Adipose tissue (tissue), 3 donors: ENCODE data around the gene NISCH. TPM values are rescaled to one million over a fixed set of nuclear protein-coding genes. Genes with fewer than 3 reads are reported as not detected.

Experiments
- H3K27ac ChIP-seq: one replicate; pipeline ENCODE4 v1.5.1; 2013; ENCODE audit warnings: low read depth, low read length
- WGBS, 3 donors: extraction: QIAGEN DNeasy Blood & Tissue Kit; methylation state at CpG; one replicate each; pipeline ENCODE4 v1.1.7; 2013; 5-methylcytosine and 5-hydroxymethylcytosine counted together
- polyA plus RNA-seq, 3 donors: library from polyadenylated mRNA; stranded (reverse); fragments of 200-250 nt; gene quantifications; one replicate each; pipeline ENCODE4 v1.2.3, GENCODE V29; 2013
- donor health status: healthy with polysubstance abuse.
- donor health status: Bipolar disorder and iron deficiency.
- donor health status: healthy.

The NISCH gene
- polyA plus RNA-seq, 3 donors: 27.5 to 46.8 (median 41.2) TPM

DNA sequence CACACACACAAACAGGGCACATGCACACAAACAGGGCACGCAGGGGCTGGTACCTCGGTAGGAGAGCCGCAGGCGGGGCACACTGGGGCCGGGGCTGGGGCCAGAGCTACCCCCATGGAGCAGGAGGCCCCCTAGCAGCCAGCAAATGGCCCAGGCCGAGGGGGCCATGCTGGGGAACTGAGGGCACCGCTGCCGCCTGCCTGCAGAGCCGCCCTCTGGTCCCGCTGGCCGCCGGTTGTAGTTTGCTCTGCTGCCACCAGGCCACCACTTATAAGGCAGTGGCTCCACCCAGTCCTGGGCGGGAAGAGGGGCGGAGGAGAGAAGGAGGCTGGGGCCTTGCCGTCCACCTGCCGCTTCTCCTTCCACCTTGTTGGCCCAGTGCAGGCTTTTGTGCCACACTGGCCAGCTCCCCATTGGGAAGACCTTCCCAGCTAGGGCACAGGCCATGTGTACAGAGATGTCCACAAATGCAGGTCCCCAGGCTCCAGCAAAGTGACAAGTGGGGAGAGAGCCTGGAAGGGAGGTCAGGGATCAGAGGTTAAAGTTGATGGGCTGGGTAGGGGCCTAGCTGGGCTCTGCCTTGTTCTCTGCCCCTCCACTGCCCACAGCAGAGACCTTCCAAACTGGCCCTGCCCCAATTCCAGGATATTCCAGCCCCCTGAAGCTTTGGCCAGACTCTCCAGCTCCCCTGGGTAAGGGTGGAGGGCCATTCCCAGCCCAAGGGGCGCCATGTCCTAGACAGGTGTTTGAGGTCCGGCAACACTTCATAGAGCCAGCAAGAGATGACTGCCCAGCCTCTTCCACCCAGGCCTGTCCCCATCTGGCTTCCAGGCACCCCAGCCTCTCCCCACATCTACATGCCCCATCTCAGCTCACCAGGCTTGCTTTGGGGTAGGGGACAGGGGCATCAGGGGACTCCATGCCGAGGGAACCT, 10.3 kb upstream of the NISCH start, which contains the start of gene SEMA3G:
Gene SEMA3G (minus strand): TSS at position 244 of the 934 bp plus-strand sequence. CDS start 76 bp downstream, at position 168.
- no peak within 1 kb of the TSS for H3K27ac ChIP-seq
- WGBS, 3 donors: 34 to 41% (median 38%) methylated on average over 13 to 19 of the region's 19 CpGs

DNA sequence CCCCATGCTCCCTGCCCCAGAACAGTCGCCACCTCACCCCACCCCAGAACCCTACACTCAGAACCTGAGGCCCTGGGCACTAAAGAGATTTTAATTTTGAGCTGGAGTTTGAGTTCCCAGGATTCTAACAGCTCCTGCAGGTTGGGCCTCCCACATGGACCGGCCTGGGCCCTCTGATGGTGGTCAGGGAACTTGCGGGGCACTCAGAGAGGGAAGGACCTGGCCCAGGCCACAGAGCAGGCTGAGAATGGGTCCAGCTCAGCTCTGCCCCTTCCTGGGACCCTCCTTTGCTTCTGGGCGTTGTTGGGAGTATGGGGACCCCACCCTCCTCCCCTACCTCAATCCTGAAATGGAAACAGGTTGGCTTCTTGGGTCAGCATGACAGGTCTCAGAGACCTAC, 9.4 kb upstream of the NISCH start:
- no peak overlapping the region for H3K27ac ChIP-seq
- WGBS, 3 donors: 94 to 98% (median 97%) methylated on average over 4 of the region's 4 CpGs

DNA sequence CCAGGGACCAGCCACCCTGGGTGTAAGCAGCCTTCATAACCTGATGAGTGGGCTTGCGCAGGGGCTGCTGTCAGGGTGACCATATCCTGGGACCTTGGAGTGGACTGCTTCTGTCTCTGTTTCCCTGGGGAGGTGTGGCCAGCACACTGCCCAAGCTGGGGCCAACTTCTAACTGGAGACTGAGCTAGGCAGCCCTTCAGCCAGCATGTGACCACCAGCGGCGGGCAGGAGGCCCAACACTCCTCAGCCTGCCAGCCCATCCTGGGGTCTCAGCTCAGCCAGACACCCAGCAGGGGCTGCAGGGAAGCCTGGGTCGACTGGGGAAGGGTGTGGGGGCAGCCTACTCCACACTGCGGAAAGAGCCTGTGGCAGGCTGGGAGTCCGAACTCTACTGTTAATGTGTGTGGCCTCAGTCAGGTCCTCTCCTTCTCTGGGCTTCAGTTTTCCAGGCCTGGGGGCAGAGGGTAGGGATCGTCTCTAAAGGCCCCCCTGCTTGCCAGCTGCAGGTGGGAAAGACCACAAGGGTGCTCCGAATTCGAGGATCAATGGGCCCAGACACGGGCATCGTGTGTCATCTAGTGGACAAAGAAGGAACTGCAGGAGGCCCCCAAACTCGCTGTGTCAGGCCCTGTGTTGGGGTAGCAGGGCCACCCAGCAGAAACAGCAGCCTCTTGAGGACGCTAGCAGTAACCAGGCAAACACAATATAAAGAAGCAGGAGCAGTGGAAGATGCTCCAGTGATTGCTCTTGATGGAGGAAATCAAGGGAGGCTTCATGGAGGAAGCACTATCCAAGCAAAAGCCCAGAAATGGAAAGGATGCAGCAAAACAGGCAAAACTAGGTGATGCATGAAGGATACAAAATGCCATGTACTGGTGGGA, 8.5 kb upstream of the NISCH start:
- 36 to 39% (median 38%) methylated on average over 13 of the region's 13 CpGs for WGBS, 3 donors
- no peak overlapping the region for H3K27ac ChIP-seq

GRCh38 chr3:52447512-52448355, 7.7 kb upstream of the NISCH start:
- no peak overlapping the region for H3K27ac ChIP-seq
- 65 to 84% (median 79%) methylated on average over 11 to 12 of the region's 12 CpGs for WGBS, 3 donors

- H3K27ac ChIP-seq: no peak overlapping the region
- WGBS, 3 donors: 77 to 87% (median 80%) methylated on average over 11 of the region's 11 CpGs
These were observed 4.7 kb upstream of the NISCH start for GRCh38 chr3:52450489-52451236.

- no peak overlapping the region for H3K27ac ChIP-seq
These were observed 3.9 kb upstream of the NISCH start for GRCh38 chr3:52451237-52452083.

DNA sequence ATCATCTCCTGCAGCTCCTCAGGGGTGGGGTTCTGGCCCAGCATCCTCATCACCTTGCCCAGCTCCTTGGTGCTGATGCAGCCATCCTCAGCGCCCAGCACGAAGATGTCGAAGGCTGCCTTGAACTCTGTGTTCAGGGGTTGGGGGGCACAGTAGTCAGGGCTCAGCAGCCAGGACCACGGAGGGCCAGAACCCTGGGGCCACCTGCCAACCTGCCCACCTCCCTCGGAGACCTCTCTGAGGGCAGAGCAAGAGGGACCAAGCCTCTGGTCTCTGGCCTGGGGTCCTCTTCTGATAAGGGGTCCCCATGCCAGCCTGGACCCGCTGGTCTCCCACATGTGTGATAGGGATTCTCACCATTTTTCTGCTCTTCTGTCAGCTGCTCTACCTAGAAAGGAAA, 3.3 kb upstream of the NISCH start:
- 90 to 93% (median 92%) methylated on average over 6 of the region's 6 CpGs for WGBS, 3 donors
- no peak overlapping the region for H3K27ac ChIP-seq

More at GRCh38 chr3:52451237-52452083, 3.9 kb upstream of the NISCH start:
- WGBS, 3 donors: 78 to 89% (median 85%) methylated on average over 24 of the region's 24 CpGs

DNA sequence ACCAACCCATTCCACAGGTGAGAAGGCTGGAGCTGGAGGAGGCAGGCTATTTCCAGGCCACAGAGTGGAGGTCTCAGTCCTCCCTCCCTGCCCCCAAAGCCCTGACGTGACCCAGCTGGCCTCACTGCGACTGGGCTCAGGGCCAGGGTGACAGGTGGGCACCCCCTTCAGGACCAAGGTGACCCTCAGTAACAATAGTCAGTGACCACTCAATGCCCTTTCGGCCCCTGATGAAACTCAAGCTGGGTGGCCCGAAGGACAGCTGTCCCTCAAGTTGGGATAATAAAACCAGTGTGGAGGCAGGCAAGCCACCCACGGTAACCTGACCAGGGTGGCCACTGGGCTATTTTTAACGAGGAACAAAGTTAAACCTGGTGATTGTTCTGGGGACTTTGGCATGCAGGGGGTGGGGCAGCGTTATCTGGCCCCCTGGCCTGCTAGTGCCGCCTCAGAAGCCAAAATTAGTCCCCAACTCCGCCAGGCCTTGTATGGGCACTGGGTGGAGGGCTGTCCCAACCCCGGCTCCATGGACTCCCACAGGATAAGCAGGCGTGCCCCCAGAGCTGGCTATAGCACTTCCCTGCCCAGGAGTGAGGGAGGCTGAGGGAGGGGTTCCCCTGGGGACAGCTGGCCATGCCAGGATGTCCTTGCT, 2.7 kb upstream of the NISCH start:
- 73 to 85% (median 84%) methylated on average over 11 of the region's 11 CpGs for WGBS, 3 donors
- H3K27ac ChIP-seq: no peak overlapping the region

DNA sequence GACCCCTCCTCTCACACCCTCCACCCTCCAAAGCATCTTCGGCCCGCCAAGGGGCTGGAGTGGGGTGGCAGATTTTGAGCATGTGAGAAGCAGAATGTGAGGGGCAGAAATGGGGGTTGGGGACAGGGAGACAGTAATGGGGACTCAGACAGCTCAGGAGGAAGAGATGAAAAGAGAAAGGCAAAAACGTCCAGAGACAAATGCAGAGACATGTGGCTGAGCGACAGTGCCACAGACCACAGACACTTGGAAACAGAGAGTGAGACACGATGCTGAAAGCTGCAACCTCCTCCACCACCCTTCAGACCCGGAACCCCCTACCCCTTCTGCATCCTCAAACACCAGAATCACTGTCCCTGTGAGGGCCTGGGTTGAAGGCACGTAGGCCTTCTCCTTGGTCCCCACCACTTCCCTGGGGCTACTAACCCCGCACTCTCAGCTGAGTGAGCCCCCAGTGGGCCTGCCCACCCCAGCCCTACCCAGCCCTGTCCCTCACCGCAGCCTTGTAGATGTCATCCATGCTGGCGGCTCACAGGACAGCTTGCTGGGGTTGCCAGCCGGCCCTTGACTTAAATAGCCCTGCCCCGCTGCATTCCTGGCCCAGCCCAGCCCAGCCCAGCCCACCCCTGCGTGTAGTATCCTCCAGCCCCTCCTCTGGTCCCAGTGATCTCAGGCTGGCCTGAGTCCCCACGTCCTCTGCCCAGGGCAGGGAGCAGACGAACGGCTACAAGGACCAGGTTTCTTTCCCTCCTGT, 1.7 kb upstream of the NISCH start, which contains the start of gene TNNC1:
Gene TNNC1 (minus strand): TSS at position 546 of the 754 bp plus-strand sequence. CDS start 26 bp downstream, at position 520.
- WGBS, 3 donors: 67 to 76% (median 73%) methylated on average over 16 of the region's 16 CpGs
- no peak within 1 kb of the TSS for H3K27ac ChIP-seq

DNA sequence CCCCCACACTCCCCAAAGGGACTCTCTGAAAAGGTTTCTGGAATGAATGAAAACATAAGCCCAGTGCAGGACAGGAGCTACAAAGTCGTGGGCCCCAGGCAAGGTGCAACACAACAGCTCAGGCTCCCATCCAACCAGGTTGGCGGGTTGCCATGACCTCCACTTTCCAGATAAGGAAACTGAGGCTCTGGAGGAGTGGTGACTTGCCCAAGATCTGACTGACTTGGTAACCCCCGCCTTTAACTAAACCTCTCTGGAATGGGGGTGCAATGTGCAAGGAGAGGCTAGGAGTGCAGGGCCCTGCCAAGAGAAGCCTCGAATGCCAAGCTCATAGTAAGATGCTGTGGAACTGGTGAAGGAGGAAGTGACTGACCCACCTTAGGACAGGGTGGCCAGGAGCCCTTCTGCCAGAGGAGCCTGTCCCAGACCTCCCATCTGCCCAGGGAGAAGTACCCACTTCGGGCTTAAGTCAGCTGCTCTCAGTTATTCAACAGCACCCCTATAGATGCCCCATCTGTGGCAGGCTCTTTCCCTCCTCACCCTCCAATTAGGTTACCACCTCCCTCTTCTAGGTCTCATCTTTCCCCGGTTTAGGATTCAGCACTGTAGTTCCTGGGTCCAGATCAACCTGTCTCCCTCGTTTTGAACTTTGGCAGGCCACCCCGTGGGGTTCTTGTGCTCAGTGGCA, 1.0 kb upstream of the NISCH start:
- 51 to 60% (median 58%) methylated on average over 8 of the region's 8 CpGs for WGBS, 3 donors
- no peak overlapping the region for H3K27ac ChIP-seq

GRCh38 chr3:52454938-52455282, 494 bp upstream of the NISCH start:
- H3K27ac ChIP-seq: no peak overlapping the region
- WGBS, 3 donors: 33 to 43% (median 38%) methylated on average over 11 of the region's 11 CpGs

- whole genome bisulfite sequencing, 3 donors: 10 to 25% (median 15%) methylated on average over 12 to 13 of the region's 13 CpGs
These were observed 880 bp downstream of the NISCH start for GRCh38 chr3:52456169-52456799.

GRCh38 chr3:52456800-52457183, 1.4 kb downstream of the NISCH start:
- 68 to 84% (median 81%) methylated on average over 5 of the region's 5 CpGs for WGBS, 3 donors
- no peak overlapping the region for H3K27ac ChIP-seq

More at GRCh38 chr3:52456169-52456799, 880 bp downstream of the NISCH start:
- H3K27ac ChIP-seq: no peak overlapping the region

DNA sequence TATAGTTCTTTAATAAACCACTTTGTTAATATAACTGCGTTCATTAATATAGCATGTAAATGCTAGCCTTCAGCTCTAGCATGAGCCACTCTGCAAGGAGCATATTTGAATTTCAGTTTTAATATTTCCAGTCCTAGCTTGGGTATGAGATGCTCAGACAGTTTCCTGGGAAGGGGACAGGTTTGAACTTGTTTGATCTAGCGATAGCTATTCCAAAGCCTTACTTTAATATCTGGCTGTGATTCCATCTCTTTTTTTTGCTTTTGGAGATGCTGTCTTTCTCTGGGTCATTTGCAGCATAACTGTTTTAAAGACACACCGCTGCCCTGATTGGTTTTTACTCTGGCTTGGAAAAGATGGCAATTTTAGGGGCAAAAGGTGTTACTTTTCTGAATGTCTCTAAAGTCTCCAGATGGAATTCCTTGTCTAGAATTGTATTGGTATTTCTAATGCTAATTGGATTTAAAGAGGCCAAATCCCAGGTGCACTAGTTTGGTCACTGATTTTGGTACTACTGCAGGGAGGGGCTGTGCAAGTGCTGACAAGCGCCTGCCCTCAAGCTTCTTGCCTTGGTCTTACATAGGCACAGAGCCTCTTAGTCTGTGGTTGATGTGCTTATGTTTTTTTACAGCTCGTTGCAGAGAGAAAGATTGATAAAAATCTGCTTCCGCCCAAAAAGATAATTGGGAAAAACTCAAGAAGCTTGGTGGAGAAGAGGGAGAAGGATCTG, 2.8 kb downstream of the NISCH start:
- 80 to 82% (median 81%) methylated on average over 6 of the region's 6 CpGs for WGBS, 3 donors

More for the DNA sequence above, 2.8 kb downstream of the NISCH start:
- no peak overlapping the region for H3K27ac ChIP-seq
